HG03558 (cell line): ENCODE results near the gene STOM.
"Not testable (repeated sequence)": the region's sequence is repeated elsewhere in the genome, so short reads cannot be mapped to it uniquely, and the experiment has no call there.

Experiments used
- ATAC-seq: cut with Tn5 transposase; IDR thresholded peaks from one replicate; pipeline ENCODE4 v1.9.1; 2021; ENCODE audit warnings: moderate number of reproducible peaks; ENCODE audit not compliant: unreplicated experiment; ENCODE audit errors: extremely low read depth

STOM gene

DNA sequence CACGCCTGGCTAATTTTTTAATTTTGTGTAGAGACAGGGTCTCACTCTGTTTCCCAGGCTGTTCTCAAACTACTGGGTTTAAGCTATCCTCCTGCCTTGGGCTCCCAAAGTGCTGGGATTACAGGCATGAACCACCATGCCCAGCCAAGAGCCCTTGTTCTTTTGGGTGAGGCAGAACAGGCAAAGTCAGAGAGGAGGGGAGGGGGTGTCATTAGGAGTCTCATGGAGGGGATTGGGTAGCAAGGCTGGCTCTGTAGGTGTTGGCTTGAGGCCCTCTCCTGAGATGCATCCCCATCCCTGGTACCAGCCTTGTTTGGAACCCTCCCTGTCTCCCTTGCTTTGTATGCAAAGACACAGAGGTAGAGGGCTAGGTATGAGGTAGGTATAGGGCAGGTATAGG is 78.0 kb downstream of the STOM start:
- ATAC-seq, result no peak

DNA sequence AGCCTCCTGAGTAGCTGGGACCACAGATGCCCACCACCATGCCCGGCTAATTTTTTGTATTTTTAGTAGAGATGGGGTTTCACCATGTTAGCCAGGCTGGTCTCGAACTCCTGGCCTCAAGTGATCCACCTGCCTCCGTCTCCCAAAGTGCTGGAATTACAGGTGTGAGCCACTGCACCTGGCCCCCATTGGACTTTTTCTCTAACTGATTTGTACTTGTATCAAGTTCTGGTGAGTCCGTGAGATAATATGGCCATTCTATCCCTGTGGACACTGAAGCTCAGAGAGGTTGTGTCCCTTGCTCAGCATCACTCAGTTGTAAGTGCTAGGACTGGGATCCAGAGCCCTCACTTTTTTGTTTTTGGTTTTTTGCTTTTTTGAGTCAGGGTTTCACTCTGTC is 78.5 kb downstream of the STOM start:
- not testable (repeated sequence) for ATAC-seq

DNA sequence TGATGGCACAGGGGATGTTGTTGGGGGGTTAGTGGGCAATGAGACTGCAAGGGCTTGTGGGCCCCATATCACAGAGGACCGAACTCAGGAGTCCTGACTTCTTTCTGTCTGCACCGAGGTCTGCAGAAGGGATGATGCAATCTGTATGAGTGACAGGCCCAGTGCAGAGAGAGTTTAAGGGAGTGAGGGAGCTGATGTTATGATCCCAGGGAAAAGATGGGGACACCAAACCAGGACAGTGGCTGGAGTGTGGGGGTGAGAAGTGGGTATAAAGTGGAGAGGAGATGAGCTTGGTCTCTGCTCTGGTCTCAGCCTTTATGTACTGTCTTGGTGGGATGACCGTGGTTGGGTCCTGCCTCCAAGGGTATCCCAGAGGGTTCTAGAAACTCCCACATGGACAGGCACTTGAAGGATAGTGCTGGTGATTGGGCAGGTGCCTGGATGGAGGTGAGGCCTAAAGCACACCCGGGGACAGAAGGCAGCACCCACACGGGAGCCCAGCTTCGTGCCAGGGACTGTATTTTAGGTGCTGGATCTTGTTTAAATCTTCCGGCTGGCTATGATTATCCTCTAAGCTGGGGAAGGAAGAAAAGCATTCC is 80.2 kb downstream of the STOM start:
- ATAC-seq, result no peak

DNA sequence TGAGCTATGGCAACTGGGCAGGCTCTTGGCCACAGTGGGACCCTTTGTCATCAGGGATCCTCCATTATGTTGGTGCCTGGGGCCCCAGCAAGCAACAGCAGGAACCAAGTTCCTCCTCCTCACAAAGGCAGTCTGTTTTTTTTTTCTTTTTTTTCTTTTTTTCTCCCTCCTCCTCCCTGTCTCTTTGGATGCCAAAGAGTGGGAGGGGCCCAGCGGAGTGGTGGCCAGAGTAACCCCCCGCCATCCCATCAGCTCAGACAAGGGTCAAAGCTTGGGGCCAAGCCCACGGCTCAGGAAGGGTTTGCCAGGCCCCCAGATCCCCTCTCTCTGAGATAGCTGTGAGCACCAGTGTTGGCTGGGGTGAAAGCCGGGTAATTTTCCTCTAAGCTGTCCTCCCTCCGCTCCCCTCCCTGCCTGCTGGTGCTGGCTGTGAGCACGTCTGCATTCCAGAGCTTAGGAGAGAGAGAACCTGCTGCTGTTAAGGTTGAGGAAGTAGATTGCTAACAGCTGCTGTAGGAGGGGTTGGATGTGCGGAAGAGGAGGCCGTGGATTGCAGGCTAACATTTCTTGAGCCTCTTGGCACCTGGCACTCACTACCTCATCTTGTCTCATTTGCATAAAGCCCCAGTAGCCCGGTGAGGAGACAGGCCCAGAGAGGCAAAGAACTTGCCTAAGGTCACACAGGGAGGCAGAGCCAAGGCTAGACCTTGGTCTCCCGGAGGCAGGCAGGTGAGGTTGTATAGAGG is 80.9 kb downstream of the STOM start:
- no peak for ATAC-seq
